GM18505 (cell line): ENCODE data around the gene IFT81.
"Not testable (repeated sequence)": the region's sequence is repeated elsewhere in the genome, so short reads cannot be mapped to it uniquely, and the experiment has no call there.

Experiments used
- ATAC-seq: cut with Tn5 transposase; IDR thresholded peaks from one replicate; pipeline ENCODE4 v1.9.1; 2021; ENCODE audit not compliant: unreplicated experiment
- POLR2A ChIP-seq: IDR thresholded peaks from 4 replicates; pipeline ENCODE4 v1.6.1; 2011; ENCODE audit warnings: borderline replicate concordance; ENCODE audit not compliant: insufficient read depth, insufficient read length; ENCODE audit errors: extremely low read depth

The IFT81 gene, protein sequence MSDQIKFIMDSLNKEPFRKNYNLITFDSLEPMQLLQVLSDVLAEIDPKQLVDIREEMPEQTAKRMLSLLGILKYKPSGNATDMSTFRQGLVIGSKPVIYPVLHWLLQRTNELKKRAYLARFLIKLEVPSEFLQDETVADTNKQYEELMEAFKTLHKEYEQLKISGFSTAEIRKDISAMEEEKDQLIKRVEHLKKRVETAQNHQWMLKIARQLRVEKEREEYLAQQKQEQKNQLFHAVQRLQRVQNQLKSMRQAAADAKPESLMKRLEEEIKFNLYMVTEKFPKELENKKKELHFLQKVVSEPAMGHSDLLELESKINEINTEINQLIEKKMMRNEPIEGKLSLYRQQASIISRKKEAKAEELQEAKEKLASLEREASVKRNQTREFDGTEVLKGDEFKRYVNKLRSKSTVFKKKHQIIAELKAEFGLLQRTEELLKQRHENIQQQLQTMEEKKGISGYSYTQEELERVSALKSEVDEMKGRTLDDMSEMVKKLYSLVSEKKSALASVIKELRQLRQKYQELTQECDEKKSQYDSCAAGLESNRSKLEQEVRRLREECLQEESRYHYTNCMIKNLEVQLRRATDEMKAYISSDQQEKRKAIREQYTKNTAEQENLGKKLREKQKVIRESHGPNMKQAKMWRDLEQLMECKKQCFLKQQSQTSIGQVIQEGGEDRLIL

GRCh38 chr12:110124269-110124995, at the start of gene IFT81:
TSS of gene IFT81 (plus strand) at chr12:110124357. CDS start at chr12:110127381, 3,024 bp downstream.
- peak; percentile 82 for ATAC-seq

DNA sequence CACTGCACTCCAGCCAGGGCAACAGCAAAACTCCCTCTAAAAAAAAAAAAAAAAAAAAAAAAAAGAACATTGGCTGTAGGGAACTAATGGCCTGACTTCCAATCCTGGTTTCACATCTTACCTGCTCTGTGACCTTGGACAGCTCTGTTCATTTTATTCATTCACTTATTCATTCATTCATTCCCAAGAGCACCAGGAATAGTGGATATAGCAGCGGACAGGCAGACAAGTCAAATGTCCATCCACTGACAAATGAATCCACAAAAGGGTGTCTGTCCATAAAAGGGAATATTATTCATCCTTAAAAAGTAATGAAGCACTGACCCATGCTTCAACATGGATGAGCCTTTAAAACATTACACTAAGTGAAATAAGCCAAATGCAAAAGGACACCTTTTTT, 48.3 kb upstream of the IFT81 start:
- TF ChIP-seq POLR2A: no peak
- no peak for ATAC-seq

More at GRCh38 chr12:110124269-110124995, at the start of gene IFT81:
- peak; percentile 60 for TF ChIP-seq POLR2A

DNA sequence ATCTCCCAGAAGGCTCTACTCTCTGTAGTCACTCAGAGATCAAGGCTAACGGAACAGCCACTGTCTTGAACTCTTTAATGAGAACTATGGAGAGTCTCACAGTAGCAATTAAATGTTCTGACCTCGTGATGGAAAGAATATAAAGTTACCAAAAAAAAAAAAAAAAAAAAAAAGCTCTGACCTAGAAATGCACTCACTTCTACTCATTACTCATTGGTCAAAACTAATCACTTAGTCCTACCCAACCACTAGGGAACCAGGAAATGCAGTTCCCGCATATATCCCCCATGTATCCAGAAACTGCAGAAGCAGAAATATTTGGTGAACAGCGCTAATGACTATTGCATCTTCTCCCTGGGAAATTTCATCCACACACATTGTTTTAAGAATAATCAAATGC, 46.4 kb upstream of the IFT81 start:
- TF ChIP-seq POLR2A: no peak
- ATAC-seq: no peak

DNA sequence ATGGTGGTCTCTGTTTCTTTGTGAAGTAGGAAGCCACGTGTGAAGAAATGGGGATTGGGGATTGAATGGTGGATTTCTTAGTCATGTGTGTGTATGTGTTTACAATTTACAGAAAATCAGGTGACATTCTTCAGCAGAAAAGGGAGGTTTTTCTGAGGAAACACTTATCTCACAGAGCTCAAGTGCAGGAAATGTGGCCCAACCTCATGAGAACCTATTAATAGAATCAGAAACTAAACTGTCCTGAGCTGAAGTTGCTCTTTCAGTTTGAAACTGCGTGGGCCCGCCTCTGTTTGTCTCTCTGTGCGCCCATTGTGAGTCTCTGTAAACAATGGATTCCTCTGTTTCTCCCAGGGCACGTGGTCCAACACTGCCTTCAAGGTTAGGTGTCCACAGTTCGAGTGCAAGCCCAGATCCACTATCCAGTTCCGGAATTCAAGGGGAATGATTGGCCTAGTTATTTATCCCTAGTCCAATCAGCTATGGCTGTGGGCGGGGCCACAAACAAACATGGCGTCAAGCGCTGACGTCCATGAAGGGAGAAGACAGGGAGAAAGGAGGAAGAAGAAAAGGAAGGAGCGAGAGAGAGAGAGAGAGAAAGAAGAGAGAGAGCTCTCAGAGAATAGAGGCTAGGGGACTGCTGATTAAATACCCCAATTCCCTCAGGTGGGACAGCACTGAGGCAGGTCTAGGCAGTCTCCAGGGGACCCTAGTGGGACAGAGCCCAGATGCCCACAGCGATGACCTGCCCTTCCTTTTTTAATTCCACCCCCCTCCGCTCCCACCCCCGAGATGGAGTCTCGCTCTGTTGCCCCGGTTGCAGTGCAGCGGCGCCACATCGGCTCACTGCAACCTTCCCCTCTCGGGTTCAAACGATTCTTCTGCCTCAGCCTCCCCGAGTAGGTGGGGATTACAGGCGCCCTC, 44.4 kb upstream of the IFT81 start:
- ATAC-seq: peak; percentile 81
- no peak for TF ChIP-seq POLR2A

DNA sequence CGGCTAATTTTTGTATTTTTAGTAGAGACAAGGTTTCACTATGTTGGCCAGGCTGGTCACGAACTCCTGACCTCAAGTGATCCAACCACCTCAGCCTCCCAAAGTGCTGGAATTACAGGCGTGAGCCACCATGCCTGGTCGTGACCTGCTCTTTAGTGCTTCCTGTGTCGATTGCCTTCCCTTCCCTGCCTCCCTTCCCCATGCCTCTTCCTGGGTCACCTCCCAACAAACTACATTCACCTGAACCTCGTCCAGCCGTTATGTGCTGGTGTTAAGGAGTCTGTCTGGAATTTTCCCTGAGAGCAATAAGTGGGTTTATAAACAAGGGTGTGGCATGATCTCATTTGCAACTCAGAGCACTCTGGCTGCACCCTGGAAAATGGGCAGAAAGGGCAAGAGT, 43.7 kb upstream of the IFT81 start:
- no peak for TF ChIP-seq POLR2A
- no peak for ATAC-seq

- ATAC-seq: no peak
- TF ChIP-seq POLR2A: no peak
Measured at GRCh38 chr12:110084314-110085015, 39.7 kb upstream of the IFT81 start.

GRCh38 chr12:110088216-110088615, 35.9 kb upstream of the IFT81 start:
- ATAC-seq: not testable (repeated sequence)

GRCh38 chr12:110088936-110089335, 35.2 kb upstream of the IFT81 start:
- no peak for TF ChIP-seq POLR2A
- no peak for ATAC-seq

DNA sequence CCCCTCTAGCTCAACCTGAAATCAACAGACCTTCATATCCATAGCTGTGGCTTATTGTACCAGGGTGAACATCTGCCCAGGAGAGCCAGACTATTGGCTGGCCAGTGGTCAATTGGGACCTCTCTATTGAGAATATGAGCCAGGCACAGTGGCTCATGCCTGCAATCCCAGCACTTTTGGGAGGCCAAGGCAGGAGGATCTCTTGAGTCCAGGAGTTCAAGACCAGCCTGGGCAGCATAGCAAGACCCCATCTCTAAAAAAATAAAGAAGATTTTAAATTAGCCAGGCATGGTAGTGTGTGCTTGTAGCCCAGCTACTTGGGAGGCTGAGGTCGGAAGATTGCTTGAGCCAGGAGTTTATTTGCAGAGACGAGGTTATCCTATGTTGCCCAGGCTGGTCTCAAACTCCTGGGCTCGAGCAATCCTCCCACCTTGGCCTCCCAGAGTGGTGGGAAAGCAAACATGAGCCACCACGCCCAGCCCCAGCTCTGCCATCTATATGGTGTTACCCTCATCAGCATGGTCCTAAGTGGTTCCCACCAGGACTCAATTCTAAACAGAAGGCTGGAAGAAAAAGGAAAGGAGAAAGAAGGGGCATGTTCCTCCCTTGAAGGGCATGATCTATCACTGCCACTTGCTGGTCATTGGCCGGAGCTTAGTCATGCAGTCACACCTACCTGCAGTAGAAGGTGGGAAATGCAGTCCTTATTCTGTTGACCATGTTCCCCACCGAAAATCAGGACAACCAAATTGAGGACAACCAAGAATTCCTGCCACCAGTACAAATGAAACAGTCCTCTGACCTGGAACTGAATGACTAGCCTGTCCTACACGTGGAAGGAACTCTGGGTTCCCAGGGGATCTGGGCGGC, 33.7 kb upstream of the IFT81 start:
- no peak for ATAC-seq
- no peak for TF ChIP-seq POLR2A

DNA sequence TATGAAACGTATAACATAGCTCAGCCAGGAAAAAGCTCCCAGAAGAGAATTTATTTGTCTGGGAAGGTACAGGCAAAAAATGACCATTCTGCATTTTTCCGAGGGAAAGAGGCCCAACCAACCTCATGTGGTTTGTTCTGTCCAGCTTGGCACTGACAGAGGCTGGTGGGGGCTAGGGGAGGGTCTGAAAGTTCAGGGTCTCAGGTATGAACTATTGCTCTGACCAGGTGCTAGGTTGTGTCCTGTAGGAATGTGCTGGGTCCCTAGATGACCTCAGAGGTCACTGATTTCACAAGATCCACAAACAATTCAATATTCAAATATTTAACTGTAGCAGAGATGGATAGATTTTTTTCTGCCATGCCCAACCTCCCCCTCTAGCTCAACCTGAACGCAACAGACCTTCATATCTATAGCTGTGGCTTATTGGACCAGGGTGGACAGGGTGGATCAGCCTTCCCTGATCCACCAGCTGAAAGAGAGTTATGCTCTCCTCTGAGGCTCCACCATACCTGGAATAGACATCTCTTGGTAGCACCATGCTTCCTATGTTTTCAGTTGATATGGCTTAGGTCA, 32.9 kb upstream of the IFT81 start:
- no peak for TF ChIP-seq POLR2A
- no peak for ATAC-seq
